ENCODE measurements around the gene EHF. TPM values are rescaled to one million over a fixed set of nuclear protein-coding genes. Genes with fewer than 3 reads are reported as not detected.

EHF gene
- total RNA-seq, 6 experiments from 2014 or later: 0.09 TPM; not detected in 5

DNA sequence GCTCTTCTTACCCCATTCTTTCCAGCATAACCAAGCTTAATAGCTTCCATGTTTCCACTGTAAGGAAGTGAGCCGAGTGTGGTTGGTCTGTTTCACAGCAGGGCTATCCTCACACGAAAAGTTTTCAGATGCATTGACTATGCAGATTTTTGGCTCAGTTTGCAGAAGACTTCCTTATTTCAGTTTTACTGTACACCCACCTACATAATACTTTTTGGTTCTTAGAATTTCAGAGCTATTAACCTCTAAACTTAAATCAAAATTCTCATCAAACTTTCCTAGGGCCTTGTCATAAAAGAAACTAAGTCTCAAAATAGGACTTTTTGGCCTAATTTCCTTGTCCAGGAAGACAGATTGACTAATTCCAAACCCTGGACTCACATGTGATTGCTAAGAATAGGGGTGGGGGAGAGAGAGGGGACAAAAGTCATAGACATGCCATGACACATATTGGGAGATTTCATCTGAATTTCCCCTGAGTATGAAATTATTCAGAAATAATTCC, 7.3 kb upstream of the EHF start:
- Mint-ChIP-seq H3K27ac (no peak overlapping the region), H3K9me3 (no peaks in the 10 kb centered on the region), H3K4me3 (no peak overlapping the region), H3K27me3 (ENCODE audit: insufficient read depth) (peaks cover 11% of the 10 kb centered on the region), H3K4me1 (ENCODE audit: low read depth) (peaks cover 20% of the 10 kb centered on the region), H3K36me3 (ENCODE audit: low read depth) (no peaks in the 10 kb centered on the region)
- no peak for TF ChIP-seq CTCF (IDR thresholded peaks at IDR 0.05)
- no peak for DNase-seq

GRCh38 chr11:34614344-34615104, 6.4 kb upstream of the EHF start:
- Mint-ChIP-seq H3K36me3 (ENCODE audit: low read depth) (no peaks in the 10 kb centered on the region), H3K4me3 (no peak overlapping the region), H3K27me3 (ENCODE audit: insufficient read depth) (peaks cover 10% of the 10 kb centered on the region), H3K9me3 (no peaks in the 10 kb centered on the region), H3K4me1 (ENCODE audit: low read depth) (peaks cover 11% of the 10 kb centered on the region), H3K27ac (no peak overlapping the region)
- no peak for TF ChIP-seq CTCF (IDR thresholded peaks at IDR 0.05)
- no peak for DNase-seq

DNA sequence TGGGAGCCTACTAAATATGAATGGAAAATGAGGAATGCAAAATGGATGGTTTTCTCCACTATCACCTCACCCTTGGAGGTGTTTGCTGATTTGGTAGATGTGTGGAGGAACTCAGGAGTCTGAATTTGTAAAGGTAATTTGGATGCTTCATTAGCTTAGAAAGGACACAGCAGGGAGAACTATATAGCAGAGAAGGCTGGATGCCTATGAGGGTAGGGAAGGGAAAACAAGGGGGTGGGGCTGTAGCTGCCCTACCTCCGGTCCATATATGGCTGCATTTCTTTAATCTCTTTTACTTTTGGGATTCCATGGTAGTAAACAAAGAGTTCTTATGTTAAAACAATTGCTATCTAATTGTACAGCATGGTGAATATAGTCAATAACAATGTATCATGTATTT, 4.8 kb upstream of the EHF start:
- Mint-ChIP-seq H3K27me3 (ENCODE audit: insufficient read depth) (peaks cover 9% of the 10 kb centered on the region), H3K36me3 (ENCODE audit: low read depth) (no peaks in the 10 kb centered on the region), H3K4me1 (ENCODE audit: low read depth) (0 out of 2 replicates have a peak, but pooled peaks cover 5% of the 10 kb centered on the region), H3K9me3 (no peaks in the 10 kb centered on the region), H3K4me3 (no peak overlapping the region), H3K27ac (no peak overlapping the region)
- no peak for TF ChIP-seq CTCF (IDR thresholded peaks at IDR 0.05)
- DNase-seq: no peak

GRCh38 chr11:34616830-34617504, 3.9 kb upstream of the EHF start:
- no peak overlapping the region for H3K27ac Mint-ChIP-seq
- no peak for TF ChIP-seq CTCF (IDR thresholded peaks at IDR 0.05)
- no peak for DNase-seq
- peaks cover 12% of the 10 kb centered on the region for H3K4me1 Mint-ChIP-seq (ENCODE audit: low read depth)
- H3K9me3 Mint-ChIP-seq: no peaks in the 10 kb centered on the region
- H3K36me3 Mint-ChIP-seq (ENCODE audit: low read depth): no peaks in the 10 kb centered on the region
- H3K4me3 Mint-ChIP-seq: no peak overlapping the region
- H3K27me3 Mint-ChIP-seq (ENCODE audit: insufficient read depth): peaks cover 8% of the 10 kb centered on the region; the same call in 1 of the 2 replicates

GRCh38 chr11:34618406-34618805, 2.5 kb upstream of the EHF start:
- no peak for DNase-seq
- no peak overlapping the region for H3K27ac Mint-ChIP-seq
- peaks cover 9% of the 10 kb centered on the region; the same call in 1 of the 2 replicates for H3K27me3 Mint-ChIP-seq (ENCODE audit: insufficient read depth)
- TF ChIP-seq CTCF (IDR thresholded peaks at IDR 0.05): no peak
- H3K36me3 Mint-ChIP-seq (ENCODE audit: low read depth): no peaks in the 10 kb centered on the region
- H3K4me3 Mint-ChIP-seq: no peak overlapping the region
- peaks cover 15% of the 10 kb centered on the region for H3K4me1 Mint-ChIP-seq (ENCODE audit: low read depth)
- H3K9me3 Mint-ChIP-seq: no peaks in the 10 kb centered on the region

Measured in HFFc6 (cell line).